Lung (tissue), 12 donors: ENCODE data around the gene TMEM94. TPM values are rescaled to one million over a fixed set of nuclear protein-coding genes. Genes with fewer than 3 reads are reported as not detected.

ENCODE experiments used
- ATAC-seq: fragments of 200-7000 bp; cut with Tn5 transposase; one replicate; pipeline ENCODE4 v1.9.1; 2020; ENCODE audit warnings: moderate number of reproducible peaks; ENCODE audit not compliant: insufficient read depth, low FRiP score
- DNase-seq, 3 donors: peaks; one replicate each; pipeline ENCODE4 v3.0.0-alpha.2; 2013 to 2017
- H3K27ac ChIP-seq, 2 donors: one replicate each; pipeline ENCODE4 v1.5.1; 2013; ENCODE audit warnings: mild to moderate bottlenecking in 2 of 2, moderate library complexity in 2 of 2, control low read depth in 1 of 2, inconsistent platforms in 1 of 2, low read depth in 1 of 2, low read length in 1 of 2
- H3K27me3 ChIP-seq, 3 donors: one replicate each; pipeline ENCODE4 v1.5.1; 2013; ENCODE audit warnings: low read length in 2 of 3; ENCODE audit not compliant: control insufficient read depth in 3 of 3, insufficient read depth in 3 of 3
- H3K36me3 ChIP-seq, 4 donors: one replicate each; pipeline ENCODE4 v1.5.1; 2013; ENCODE audit warnings: low read length in 4 of 4, mild to moderate bottlenecking in 1 of 4, moderate library complexity in 1 of 4; ENCODE audit not compliant: control insufficient read depth in 4 of 4, insufficient read depth in 4 of 4
- H3K4me1 ChIP-seq, 5 donors: one replicate each; pipeline ENCODE4 v1.5.1; 2013; ENCODE audit warnings: low read length in 5 of 5, mild to moderate bottlenecking in 2 of 5, moderate library complexity in 1 of 5; ENCODE audit not compliant: control insufficient read depth in 5 of 5, insufficient read depth in 5 of 5
- H3K4me3 ChIP-seq: one replicate; pipeline ENCODE4 v1.5.1; 2013; ENCODE audit warnings: mild to moderate bottlenecking, control low read depth, moderate library complexity
- H3K9ac ChIP-seq, 2 donors: one replicate each; pipeline ENCODE4 v1.5.1; 2013; ENCODE audit warnings: low read length in 2 of 2, control low read depth in 1 of 2; ENCODE audit not compliant: insufficient read depth in 1 of 2
- H3K9me3 ChIP-seq, 4 donors: one replicate each; pipeline ENCODE4 v1.5.1; 2013; ENCODE audit warnings: low read length in 3 of 4, mild to moderate bottlenecking in 1 of 4, moderate library complexity in 1 of 4; ENCODE audit not compliant: control insufficient read depth in 4 of 4, insufficient read depth in 3 of 4
- CTCF ChIP-seq: IDR thresholded peaks from 2 replicates; pipeline ENCODE4 v1.5.1; 2012; ENCODE audit warnings: mild to moderate bottlenecking; ENCODE audit errors: control extremely low read depth, extremely low read depth
- WGBS, 2 donors: extraction: QIAGEN DNeasy Blood & Tissue Kit; methylation state at CpG; one replicate each; pipeline ENCODE4 v1.1.7; 2013; 5-methylcytosine and 5-hydroxymethylcytosine counted together
- polyA plus RNA-seq, 2 donors: library from polyadenylated mRNA; stranded (reverse); fragments of 200-250 nt; gene quantifications; one replicate each; pipeline ENCODE4 v1.2.1, GENCODE V29; 2013
- total RNA-seq, 2 donors: library from RNA; depleted of rRNA in 1 of 2; stranded (reverse); fragments of >200 nt in 1 of 2; gene quantifications; one replicate each; pipeline ENCODE4 v1.2.1, GENCODE V29; 2014 to 2021
- donor health status: control.
- donor health status: control.
- donor health status: Bipolar disorder and iron deficiency.
- donor health status: healthy.
- donor health status: DM: yes; HTN: yes; CAD: no.

Gene TMEM94
- total and polyA plus RNA-seq, 4 donors, result 40.0 to 82.3 (median 53.3) TPM

GRCh38 chr17:75530837-75531720 lies 74.6 kb downstream of the TMEM94 start:
- DNase-seq (no peak), ATAC-seq (peak; percentile 14)
- WGBS, 2 donors, result 72 to 86% methylated on average over 19 of the region's 19 CpGs
- Histone ChIP-seq H3K36me3 (peaks cover 0 to 4% (median 0%) of the 10 kb centered on the region in 4 donors), H3K9ac (no peak overlapping the region), H3K9me3 (no peaks in the 10 kb centered on the region), H3K27ac (peak overlapping the region in 1 of 2 donors; percentile 89), H3K4me1 (peaks cover 0 to 6% (median 4%) of the 10 kb centered on the region in 5 donors), H3K27me3 (peaks cover 0 to 5% (median 0%) of the 10 kb centered on the region in 3 donors), H3K4me3 (no peak overlapping the region)
- TF ChIP-seq CTCF, result no peak

- DNase-seq (no peak), ATAC-seq (peak; percentile 56)
- peaks cover 0 to 4% (median 0%) of the 10 kb centered on the region in 5 donors for H3K4me1 ChIP-seq
- peak overlapping the region in 1 of 2 donors; percentile 89 for H3K27ac ChIP-seq
- H3K27me3 ChIP-seq, result peaks cover 0 to under 1% (median 0%) of the 10 kb centered on the region in 3 donors
- H3K36me3 ChIP-seq, result peaks cover 0 to 4% (median 0%) of the 10 kb centered on the region in 4 donors
- WGBS, 2 donors, result 66 to 87% methylated on average over 6 to 7 of the region's 7 CpGs
- TF ChIP-seq CTCF, result no peak
- H3K9ac ChIP-seq, result no peak overlapping the region
- no peak overlapping the region for H3K4me3 ChIP-seq
- no peaks in the 10 kb centered on the region for H3K9me3 ChIP-seq
These were observed 75.3 kb downstream of the TMEM94 start for GRCh38 chr17:75531721-75532072.

- TF ChIP-seq CTCF, result no peak
- ATAC-seq, result no peak
- Histone ChIP-seq H3K9ac (no peak overlapping the region), H3K9me3 (no peaks in the 10 kb centered on the region), H3K36me3 (peaks cover 0 to under 1% (median 0%) of the 10 kb centered on the region in 4 donors), H3K4me3 (no peak overlapping the region), H3K27ac (peak overlapping the region in 1 of 2 donors; percentile 23), H3K4me1 (peaks cover 0 to 4% (median 0%) of the 10 kb centered on the region in 5 donors), H3K27me3 (no peaks in the 10 kb centered on the region)
- 53 to 60% methylated on average over 15 of the region's 15 CpGs for WGBS, 2 donors
- DNase-seq, result no peak
These were observed 78.7 kb downstream of the TMEM94 start for GRCh38 chr17:75535119-75535537.
